PC-3 (cell line): Measurements from ENCODE around the gene ELL2. TPM values are rescaled to one million over a fixed set of nuclear protein-coding genes. Genes with fewer than 3 reads are reported as not detected.

Source experiments
- ATAC-seq: fragments of 200-7000 bp; cut with Tn5 transposase; 2 replicates; pipeline ENCODE4 v1.9.1; 2020; ENCODE audit warnings: mild to moderate bottlenecking, moderate library complexity
- BruUV-seq: library from RNA; stranded (reverse); fragments of 400-500 nt; replicated peaks from 2 replicates; lab custom pipeline; 2021; lab: Mats Ljungman, UMichigan
- CTCF ChIA-PET: fragments of 300-600 bp; sonication (Branson Sonifier 250); formaldehyde crosslinking; loops from one replicate; lab custom pipeline; 2022; ENCODE audit warnings: antibody characterized with exemption; lab: Charles Lee
- POLR2A ChIA-PET: fragments of 300-600 bp; sonication (Branson Sonifier 250); formaldehyde crosslinking; loops from one replicate; lab custom pipeline; 2022; ENCODE audit warnings: antibody characterized with exemption; ENCODE audit not compliant: unreplicated experiment; lab: Charles Lee
- DNase-seq: peaks from one replicate; pipeline ENCODE4 v3.0.0-alpha.2; 2015
- H2AFZ ChIP-seq: fragments of 300-600 bp; sonication (generic); 2 replicates; pipeline ENCODE4 v1.6.0; 2016; ENCODE audit warnings: antibody characterized with exemption, low read length
- H3F3A ChIP-seq: fragments of 300-600 bp; sonication (generic); one replicate; pipeline ENCODE4 v1.6.0; 2017; ENCODE audit warnings: antibody characterized with exemption, low read length, control low read depth, mild to moderate bottlenecking; ENCODE audit not compliant: unreplicated experiment
- H3K27ac ChIP-seq: fragments of 300-600 bp; sonication (generic); 2 replicates; pipeline ENCODE4 v1.5.1; 2016; ENCODE audit warnings: mild to moderate bottlenecking, low read length
- H3K27me3 ChIP-seq: fragments of 300-600 bp; sonication (generic); 2 replicates; pipeline ENCODE4 v1.6.1; 2016; ENCODE audit warnings: low read length, mixed read lengths
- H3K36me3 ChIP-seq: fragments of 300-600 bp; sonication (generic); 2 replicates; pipeline ENCODE4 v1.6.1; 2016; ENCODE audit warnings: low read depth, mixed run types, low read length, mixed read lengths
- H3K4me1 ChIP-seq: fragments of 300-600 bp; sonication (generic); 2 replicates; pipeline ENCODE4 v1.5.1; 2016; ENCODE audit warnings: low read length; ENCODE audit not compliant: insufficient read depth
- H3K4me2 ChIP-seq: fragments of 300-600 bp; sonication (generic); 2 replicates; pipeline ENCODE4 v1.6.0; 2016; ENCODE audit warnings: low read length
- H3K4me3 ChIP-seq: fragments of 300-600 bp; sonication (generic); 2 replicates; pipeline ENCODE4 v1.5.1; 2016; ENCODE audit warnings: mild to moderate bottlenecking, low read length, mixed read lengths
- H3K79me2 ChIP-seq: fragments of 300-600 bp; sonication (generic); 2 replicates; pipeline ENCODE4 v1.6.1; 2017; ENCODE audit warnings: low read length, mixed read lengths
- H3K9ac ChIP-seq: fragments of 300-600 bp; sonication (generic); 2 replicates; pipeline ENCODE4 v1.6.0; 2016; ENCODE audit warnings: mild to moderate bottlenecking, low read length
- H3K9me2 ChIP-seq: fragments of 300-600 bp; sonication (generic); replicated peaks from 2 replicates; pipeline ENCODE4 v1.6.1; 2016; ENCODE audit warnings: mixed run types, low read length, mixed read lengths
- H3K9me3 ChIP-seq: fragments of 300-600 bp; sonication (generic); 2 replicates; pipeline ENCODE4 v1.6.1; 2016; ENCODE audit warnings: low read length, mixed read lengths
- H4K20me1 ChIP-seq: fragments of 300-600 bp; sonication (generic); 2 replicates; pipeline ENCODE4 v1.6.1; 2016; ENCODE audit warnings: low read length, mixed read lengths
- CTCF ChIP-seq: fragments of 300-600 bp; sonication (generic); conservative IDR thresholded peaks from 2 replicates; pipeline ENCODE4 v1.5.1; 2017; ENCODE audit warnings: antibody characterized with exemption, low read depth, mild to moderate bottlenecking, low read length
- EZH2 ChIP-seq: fragments of 300-600 bp; sonication (generic); IDR thresholded peaks from one replicate; pipeline ENCODE4 v1.6.1; 2017; ENCODE audit warnings: antibody characterized with exemption, mild to moderate bottlenecking, low read length; ENCODE audit not compliant: unreplicated experiment
- EZH2phosphoT487 ChIP-seq: fragments of 300-600 bp; sonication (generic); IDR thresholded peaks from 2 replicates; pipeline ENCODE4 v1.6.1; 2018; ENCODE audit warnings: mild to moderate bottlenecking, antibody characterized with exemption, low read length, borderline replicate concordance
- intact Hi-C: fragments of 100-400 bp; cut with micrococcal nuclease; formaldehyde crosslinking; loops from 2 replicates; pipeline ENCODE4 v1.9.0; 2023
- total RNA-seq: library from RNA; depleted of rRNA; stranded (reverse); fragments of >200 nt; gene quantifications from 2 replicates; pipeline ENCODE4 v1.2.3, GENCODE V29; 2014

ELL2 gene
- total RNA-seq, 1 experiment from 2014 or later, result 72.2 TPM

GRCh38 chr5:96008487-96008886 is 46.8 kb upstream of the ELL2 start:
- no peak overlapping the region for H3K27ac ChIP-seq
- H3K4me3 ChIP-seq, result no peak overlapping the region
- CTCF ChIA-PET, result no interaction called here
- H3F3A ChIP-seq, result no peaks in the 10 kb centered on the region
- POLR2A ChIA-PET, result no interaction called here
- no peaks in the 10 kb centered on the region for H3K9me2 ChIP-seq
- no peaks in the 10 kb centered on the region for H3K27me3 ChIP-seq
- no peak overlapping the region for H2AFZ ChIP-seq
- H3K36me3 ChIP-seq, result no peaks in the 10 kb centered on the region
- no peak overlapping the region for H3K4me2 ChIP-seq
- no peaks in the 10 kb centered on the region for H3K4me1 ChIP-seq
- no peaks in the 10 kb centered on the region for H3K9me3 ChIP-seq
- intact Hi-C loops, result no loop called here
- no TSS peak for BruUV-seq
- no peak overlapping the region for H3K9ac ChIP-seq
- no peak for DNase-seq
- TF ChIP-seq CTCF (no peak), EZH2 (no peak), EZH2phosphoT487 (no peak)
- no peaks in the 10 kb centered on the region for H3K79me2 ChIP-seq
- no peaks in the 10 kb centered on the region for H4K20me1 ChIP-seq
- ATAC-seq, result no peak

- H3K79me2 ChIP-seq, result no peaks in the 10 kb centered on the region
- H3K27ac ChIP-seq, result no peak overlapping the region
- H3K9me3 ChIP-seq, result no peaks in the 10 kb centered on the region
- no peaks in the 10 kb centered on the region for H3K4me1 ChIP-seq
- CTCF ChIA-PET, result no interaction called here
- no peaks in the 10 kb centered on the region for H3K27me3 ChIP-seq
- H3K36me3 ChIP-seq, result no peaks in the 10 kb centered on the region
- no peaks in the 10 kb centered on the region for H3K9me2 ChIP-seq
- TF ChIP-seq EZH2 (no peak), EZH2phosphoT487 (no peak), CTCF (no peak)
- H3K4me3 ChIP-seq, result no peak overlapping the region
- H3K9ac ChIP-seq, result no peak overlapping the region
- no peaks in the 10 kb centered on the region for H4K20me1 ChIP-seq
- no peak overlapping the region for H3K4me2 ChIP-seq
- no TSS peak for BruUV-seq
- no peak overlapping the region for H2AFZ ChIP-seq
- POLR2A ChIA-PET, result no interaction called here
- intact Hi-C loops, result no loop called here
- DNase-seq (no peak), ATAC-seq (no peak)
- H3F3A ChIP-seq, result no peaks in the 10 kb centered on the region
Measured at GRCh38 chr5:96007051-96007450, 45.4 kb upstream of the ELL2 start.

- Histone ChIP-seq H3K27ac (no peak overlapping the region), H3K9me3 (no peaks in the 10 kb centered on the region), H3K9me2 (no peaks in the 10 kb centered on the region), H4K20me1 (no peaks in the 10 kb centered on the region), H2AFZ (no peak overlapping the region), H3K79me2 (no peaks in the 10 kb centered on the region), H3K27me3 (no peaks in the 10 kb centered on the region), H3K4me1 (no peaks in the 10 kb centered on the region), H3K4me2 (no peak overlapping the region), H3F3A (no peaks in the 10 kb centered on the region), H3K4me3 (no peak overlapping the region), H3K9ac (no peak overlapping the region), H3K36me3 (no peaks in the 10 kb centered on the region)
- POLR2A ChIA-PET, result no interaction called here
- DNase-seq (no peak), ATAC-seq (no peak)
- intact Hi-C loops, result no loop called here
- TF ChIP-seq EZH2phosphoT487, result no peak
- TF ChIP-seq CTCF, result no peak
- no peak for TF ChIP-seq EZH2
- CTCF ChIA-PET, result no interaction called here
- BruUV-seq, result no TSS peak
Measured at GRCh38 chr5:96006291-96006690, 44.6 kb upstream of the ELL2 start.
